ENCODE results near the gene CTAGE9.

Gene CTAGE9

GRCh38 chr6:131694832-131695426 is 15.9 kb downstream of the CTAGE9 start:
- Histone ChIP-seq H3K4me3 (IDR thresholded peaks at IDR 0.05; ENCODE audit: insufficient read depth, low read depth, low read length) (no peak overlapping the region), H3K36me3 (ENCODE audit: insufficient read depth) (no peaks in the 10 kb centered on the region), H4K20me1 (ENCODE audit: insufficient read depth) (no peaks in the 10 kb centered on the region), H3K27me3 (ENCODE audit: insufficient read depth, low read depth) (no peaks in the 10 kb centered on the region), H3K4me1 (ENCODE audit: low read depth, poor library complexity, severe bottlenecking) (no peaks in the 10 kb centered on the region), H3K79me2 (ENCODE audit: insufficient read depth, low read depth) (no peaks in the 10 kb centered on the region), H3K4me2 (no peak overlapping the region), H3K9ac (no peak overlapping the region), H2AFZ (ENCODE audit: low read depth) (no peak overlapping the region), H3K27ac (no peak overlapping the region)
- TF ChIP-seq CTCF (conservative IDR thresholded peaks at IDR 0.05; ENCODE audit: low read depth, low read length): peak; percentile 61

GRCh38 chr6:131693384-131693783 is 17.4 kb downstream of the CTAGE9 start:
- no peak overlapping the region for H3K27ac ChIP-seq
- H4K20me1 ChIP-seq (ENCODE audit: insufficient read depth): no peaks in the 10 kb centered on the region
- H3K4me1 ChIP-seq (ENCODE audit: low read depth, poor library complexity, severe bottlenecking): peaks cover 3% of the 10 kb centered on the region
- no peak overlapping the region for H3K4me2 ChIP-seq
- H3K27me3 ChIP-seq (ENCODE audit: insufficient read depth, low read depth): no peaks in the 10 kb centered on the region
- H3K36me3 ChIP-seq (ENCODE audit: insufficient read depth): no peaks in the 10 kb centered on the region
- H3K9ac ChIP-seq: no peak overlapping the region
- TF ChIP-seq CTCF (conservative IDR thresholded peaks at IDR 0.05; ENCODE audit: low read depth, low read length): no peak
- no peak overlapping the region for H2AFZ ChIP-seq (ENCODE audit: low read depth)
- no peaks in the 10 kb centered on the region for H3K79me2 ChIP-seq (ENCODE audit: insufficient read depth, low read depth)
- no peak overlapping the region for H3K4me3 ChIP-seq (IDR thresholded peaks at IDR 0.05; ENCODE audit: insufficient read depth, low read depth, low read length)

DNA sequence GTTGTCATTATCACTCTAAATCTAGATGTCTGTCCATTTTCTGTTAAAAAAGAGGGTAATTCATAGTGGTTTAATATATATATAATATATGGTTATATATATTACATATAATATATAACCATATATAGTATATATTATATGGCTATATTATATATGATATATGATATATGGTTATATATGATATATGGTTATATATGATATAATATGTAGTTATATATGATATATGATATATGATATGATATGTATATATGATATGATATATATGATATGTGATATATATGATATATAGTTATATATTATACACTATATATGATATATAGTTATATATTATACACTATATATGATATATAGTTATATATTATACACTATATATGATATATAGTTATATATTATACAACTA is 18.2 kb downstream of the CTAGE9 start:
- Histone ChIP-seq H2AFZ (ENCODE audit: low read depth) (no peak overlapping the region), H3K36me3 (ENCODE audit: insufficient read depth) (no peaks in the 10 kb centered on the region), H3K79me2 (ENCODE audit: insufficient read depth, low read depth) (no peaks in the 10 kb centered on the region), H3K4me1 (ENCODE audit: low read depth, poor library complexity, severe bottlenecking) (peaks cover 6% of the 10 kb centered on the region), H3K27ac (no peak overlapping the region), H3K9ac (no peak overlapping the region), H3K4me2 (no peak overlapping the region), H3K4me3 (IDR thresholded peaks at IDR 0.05; ENCODE audit: insufficient read depth, low read depth, low read length) (no peak overlapping the region), H4K20me1 (ENCODE audit: insufficient read depth) (no peaks in the 10 kb centered on the region), H3K27me3 (ENCODE audit: insufficient read depth, low read depth) (no peaks in the 10 kb centered on the region)
- TF ChIP-seq CTCF (conservative IDR thresholded peaks at IDR 0.05; ENCODE audit: low read depth, low read length): no peak

DNA sequence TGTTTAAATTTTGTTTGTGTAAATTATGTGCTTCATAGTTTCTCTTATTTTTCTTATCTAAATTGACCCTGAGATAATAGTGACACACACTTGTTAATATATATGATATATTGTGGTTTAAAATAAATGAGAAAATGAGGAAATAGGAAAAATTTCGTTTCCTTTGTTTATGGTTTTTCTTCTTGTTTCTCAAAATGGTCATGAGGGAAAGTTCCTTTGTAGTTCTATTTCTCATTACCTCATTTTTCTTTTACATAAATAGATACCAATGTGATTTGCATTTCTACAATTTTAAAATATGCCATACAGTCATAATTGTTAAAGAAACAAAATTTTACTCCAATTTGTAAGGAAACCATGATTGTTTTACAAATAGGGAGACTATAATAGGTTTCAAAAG is 18.8 kb downstream of the CTAGE9 start:
- Histone ChIP-seq H4K20me1 (ENCODE audit: insufficient read depth) (no peaks in the 10 kb centered on the region), H2AFZ (ENCODE audit: low read depth) (no peak overlapping the region), H3K4me2 (no peak overlapping the region), H3K27me3 (ENCODE audit: insufficient read depth, low read depth) (no peaks in the 10 kb centered on the region), H3K4me1 (ENCODE audit: low read depth, poor library complexity, severe bottlenecking) (peaks cover 6% of the 10 kb centered on the region), H3K4me3 (IDR thresholded peaks at IDR 0.05; ENCODE audit: insufficient read depth, low read depth, low read length) (no peak overlapping the region), H3K79me2 (ENCODE audit: insufficient read depth, low read depth) (no peaks in the 10 kb centered on the region), H3K9ac (no peak overlapping the region), H3K36me3 (ENCODE audit: insufficient read depth) (no peaks in the 10 kb centered on the region), H3K27ac (no peak overlapping the region)
- TF ChIP-seq CTCF (conservative IDR thresholded peaks at IDR 0.05; ENCODE audit: low read depth, low read length): no peak
